22Rv1 (cell line): ENCODE measurements around the gene KIF26B.

Source experiments
- H3K27ac ChIP-seq: fragments of 450-650 bp; 2 replicates; pipeline ENCODE4 v1.5.1; 2017
- CTCF ChIP-seq: fragments of 450-650 bp; IDR thresholded peaks from 2 replicates; pipeline ENCODE4 v1.5.1; 2017; ENCODE audit warnings: mild to moderate bottlenecking
- ZFX ChIP-seq: fragments of 450-650 bp; IDR thresholded peaks from 2 replicates; pipeline ENCODE4 v1.6.1; 2017; ENCODE audit warnings: antibody characterized with exemption, borderline replicate concordance

Gene KIF26B

GRCh38 chr1:245516284-245516759 is 361.5 kb downstream of the KIF26B start:
- H3K27ac ChIP-seq: no peak overlapping the region
- no peak for TF ChIP-seq ZFX
- TF ChIP-seq CTCF: peak; percentile 83

GRCh38 chr1:245520611-245521010 is 365.8 kb downstream of the KIF26B start:
- TF ChIP-seq ZFX (no peak), CTCF (no peak)
- H3K27ac ChIP-seq: no peak overlapping the region

- no peak overlapping the region for H3K27ac ChIP-seq
- TF ChIP-seq ZFX: no peak
- TF ChIP-seq CTCF: no peak
These were observed 371.4 kb downstream of the KIF26B start for GRCh38 chr1:245526141-245526540.

GRCh38 chr1:245528258-245528635 is 373.5 kb downstream of the KIF26B start:
- no peak overlapping the region for H3K27ac ChIP-seq
- TF ChIP-seq ZFX (no peak), CTCF (no peak)

GRCh38 chr1:245530937-245531336 is 376.2 kb downstream of the KIF26B start:
- TF ChIP-seq CTCF: no peak
- no peak overlapping the region for H3K27ac ChIP-seq

- no peak overlapping the region for H3K27ac ChIP-seq
- TF ChIP-seq ZFX (no peak), CTCF (no peak)
These were observed 383.2 kb downstream of the KIF26B start for GRCh38 chr1:245537992-245538391.

GRCh38 chr1:245538671-245539070 is 383.9 kb downstream of the KIF26B start:
- TF ChIP-seq ZFX: no peak
- TF ChIP-seq CTCF: no peak
- H3K27ac ChIP-seq: no peak overlapping the region
